ENCODE measurements around the gene RFPL2.

DNA sequence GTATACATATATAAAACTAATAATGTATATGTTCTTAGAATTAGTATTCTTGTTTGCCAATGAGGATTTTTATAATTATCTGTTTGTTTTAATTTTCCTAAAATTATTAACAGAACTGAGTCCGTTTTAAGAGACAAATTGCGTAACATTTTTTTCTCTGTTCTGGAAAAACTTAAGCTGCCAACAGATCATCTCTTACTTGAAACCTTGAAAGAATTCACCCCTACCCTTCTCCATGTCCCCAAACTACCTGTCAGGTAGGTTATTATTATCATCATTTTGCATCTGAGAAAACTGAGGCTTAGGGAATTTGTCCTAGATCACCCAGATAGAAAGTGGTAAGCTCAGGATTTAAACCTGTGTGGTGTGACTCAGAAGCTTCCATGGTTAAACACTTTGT is 35.6 kb upstream of the RFPL2 start:
- TF ChIP-seq, protein P1, sequence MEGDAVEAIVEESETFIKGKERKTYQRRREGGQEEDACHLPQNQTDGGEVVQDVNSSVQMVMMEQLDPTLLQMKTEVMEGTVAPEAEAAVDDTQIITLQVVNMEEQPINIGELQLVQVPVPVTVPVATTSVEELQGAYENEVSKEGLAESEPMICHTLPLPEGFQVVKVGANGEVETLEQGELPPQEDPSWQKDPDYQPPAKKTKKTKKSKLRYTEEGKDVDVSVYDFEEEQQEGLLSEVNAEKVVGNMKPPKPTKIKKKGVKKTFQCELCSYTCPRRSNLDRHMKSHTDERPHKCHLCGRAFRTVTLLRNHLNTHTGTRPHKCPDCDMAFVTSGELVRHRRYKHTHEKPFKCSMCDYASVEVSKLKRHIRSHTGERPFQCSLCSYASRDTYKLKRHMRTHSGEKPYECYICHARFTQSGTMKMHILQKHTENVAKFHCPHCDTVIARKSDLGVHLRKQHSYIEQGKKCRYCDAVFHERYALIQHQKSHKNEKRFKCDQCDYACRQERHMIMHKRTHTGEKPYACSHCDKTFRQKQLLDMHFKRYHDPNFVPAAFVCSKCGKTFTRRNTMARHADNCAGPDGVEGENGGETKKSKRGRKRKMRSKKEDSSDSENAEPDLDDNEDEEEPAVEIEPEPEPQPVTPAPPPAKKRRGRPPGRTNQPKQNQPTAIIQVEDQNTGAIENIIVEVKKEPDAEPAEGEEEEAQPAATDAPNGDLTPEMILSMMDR (IDR thresholded peaks at IDR 0.05; ENCODE audit: insufficient read depth, low read depth, low read length): no peak
- no peak for TF ChIP-seq EZH2 (IDR thresholded peaks at IDR 0.05; ENCODE audit: insufficient read depth, low read length)

Data from astrocyte (in vitro differentiated cells and primary cell).